ENCODE data around the gene VIPR1.

GRCh38 chr3:42501321-42501680 lies 1.1 kb upstream of the VIPR1 start:
- TF ChIP-seq CTCF (IDR thresholded peaks at IDR 0.05) = no peak
- no peak for TF ChIP-seq ZBTB33 (IDR thresholded peaks at IDR 0.05; ENCODE audit: borderline replicate concordance, low read depth)
- TF ChIP-seq EP300 (IDR thresholded peaks at IDR 0.05; ENCODE audit: borderline replicate concordance in 1 of 2, low read depth in 1 of 2, low read length in 1 of 2) = no peak
- no peak for TF ChIP-seq TAF1 (IDR thresholded peaks at IDR 0.05; ENCODE audit: borderline replicate concordance, low read depth, low read length)
- TF ChIP-seq NFIC (IDR thresholded peaks at IDR 0.05; ENCODE audit: borderline replicate concordance) = no peak
- TF ChIP-seq PBX3 (IDR thresholded peaks at IDR 0.05) = no peak
- TF ChIP-seq SIN3A (IDR thresholded peaks at IDR 0.05; ENCODE audit: borderline replicate concordance, low read depth, low read length) = no peak

Data from SK-N-SH (cell line).